ENCODE measurements around the gene WTIP.

DNA sequence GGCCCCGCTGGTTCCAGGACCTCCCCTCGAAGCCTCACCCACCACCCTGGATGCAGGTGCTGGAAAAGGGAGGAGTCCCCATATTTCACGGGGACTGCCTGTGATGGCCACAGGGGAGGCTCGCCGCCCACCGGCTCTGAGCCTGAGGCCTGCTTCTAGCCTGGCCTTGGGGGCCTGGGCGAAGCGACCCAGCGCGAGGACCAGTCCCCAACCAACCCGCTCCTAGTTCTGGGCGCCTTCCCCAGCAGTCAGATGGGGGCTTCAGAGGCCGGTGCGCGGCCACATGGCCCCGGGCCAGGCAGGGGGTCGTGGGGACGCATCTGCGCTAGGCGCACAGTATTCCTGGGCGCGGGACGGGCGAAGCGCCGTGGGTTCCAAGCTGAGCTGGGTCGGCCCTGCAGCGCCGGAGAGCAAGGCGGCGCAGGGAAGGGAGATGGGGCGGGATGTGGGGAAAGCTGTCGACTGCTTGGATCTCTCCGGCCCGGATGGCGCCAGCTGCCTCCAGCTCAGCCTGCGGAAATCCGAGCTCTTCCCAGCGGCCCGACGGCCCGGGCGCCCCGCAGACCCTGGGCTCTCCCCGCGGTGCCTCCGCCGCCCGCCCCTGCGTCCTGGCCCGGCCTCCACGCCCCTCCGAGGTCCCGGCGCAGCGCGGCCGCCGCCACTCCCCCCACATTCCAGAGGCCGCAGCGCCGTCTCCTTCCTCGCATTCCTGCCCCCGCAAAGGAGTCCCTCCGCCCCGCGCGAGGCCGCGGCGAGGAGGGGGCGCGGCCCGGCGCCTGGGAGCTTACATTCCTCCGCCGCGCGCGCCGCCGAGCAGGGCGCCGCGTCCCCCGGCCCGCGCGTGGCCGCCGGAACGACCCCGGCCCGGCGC is at the start of gene WTIP:
- TF ChIP-seq PRMT3 (CRISPR knock-in tag; IDR thresholded peaks at IDR 0.05; ENCODE audit: borderline replicate concordance, low read depth) (no peak), FOXJ3 (CRISPR knock-in tag; IDR thresholded peaks at IDR 0.05; ENCODE audit: borderline replicate concordance) (no peak), HNF1B (CRISPR knock-in tag; IDR thresholded peaks at IDR 0.05) (no peak; the same call in 1 of the 2 replicates), AHDC1 (CRISPR knock-in tag; IDR thresholded peaks at IDR 0.05; ENCODE audit: borderline replicate concordance) (no peak), ZMAT3 (CRISPR knock-in tag; conservative IDR thresholded peaks at IDR 0.05) (no peak), PHB2 (IDR thresholded peaks at IDR 0.05; ENCODE audit: partially characterized antibody) (no peak)
